Thymus (tissue), 11 donors: ENCODE results near the gene XCL1. TPM values are rescaled to one million over a fixed set of nuclear protein-coding genes. Genes with fewer than 3 reads are reported as not detected.
"Not testable (repeated sequence)": the region's sequence is repeated elsewhere in the genome, so short reads cannot be mapped to it uniquely, and the experiment has no call there.

Experiments used
- DNase-seq, 9 donors: peaks; one replicate each; pipeline ENCODE4 v3.0.0-alpha.2; 2013; ENCODE audit warnings: low spot score in 9 of 9, low read depth in 6 of 9, missing footprints in 1 of 9
- H3K27ac ChIP-seq, 2 donors: one replicate each; pipeline ENCODE4 v1.5.1; 2013; ENCODE audit warnings: control low read depth in 1 of 2, low read depth in 1 of 2, low read length in 1 of 2, mild to moderate bottlenecking in 1 of 2, moderate library complexity in 1 of 2
- H3K27me3 ChIP-seq, 2 donors: one replicate each; pipeline ENCODE4 v1.5.1; 2013; ENCODE audit warnings: low read length in 1 of 2; ENCODE audit not compliant: control insufficient read depth in 2 of 2, insufficient read depth in 1 of 2
- H3K36me3 ChIP-seq, 2 donors: one replicate each; pipeline ENCODE4 v1.5.1; 2013; ENCODE audit warnings: low read length in 1 of 2, mild to moderate bottlenecking in 1 of 2, moderate library complexity in 1 of 2; ENCODE audit not compliant: control insufficient read depth in 2 of 2, insufficient read depth in 2 of 2
- H3K4me1 ChIP-seq, 2 donors: one replicate each; pipeline ENCODE4 v1.5.1; 2013; ENCODE audit warnings: low read length in 2 of 2; ENCODE audit not compliant: control insufficient read depth in 2 of 2, insufficient read depth in 2 of 2
- H3K4me3 ChIP-seq, 2 donors: one replicate each; pipeline ENCODE4 v1.5.1; 2013; ENCODE audit warnings: low read length in 2 of 2, control low read depth in 1 of 2, mild to moderate bottlenecking in 1 of 2
- H3K9me3 ChIP-seq, 2 donors: one replicate each; pipeline ENCODE4 v1.5.1; 2013; ENCODE audit warnings: low read length in 1 of 2, mild to moderate bottlenecking in 1 of 2; ENCODE audit not compliant: control insufficient read depth in 2 of 2, insufficient read depth in 1 of 2
- WGBS: extraction: QIAGEN DNeasy Blood & Tissue Kit; methylation state at CpG from one replicate; pipeline ENCODE4 v1.1.7; 2013; 5-methylcytosine and 5-hydroxymethylcytosine counted together
- polyA plus RNA-seq: library from polyadenylated mRNA; stranded (reverse); fragments of 200-250 nt; gene quantifications from one replicate; pipeline ENCODE4 v1.2.3, GENCODE V29; 2013
- total RNA-seq: library from RNA; stranded (reverse); fragments of 120-200 nt; gene quantifications from one replicate; pipeline ENCODE4 v1.2.4, GENCODE V29; 2013
- donor health status: healthy.

XCL1 gene
- total and polyA plus RNA-seq, 2 donors, result 4.9 to 10.7 TPM

- DNase-seq, result no peak
- Histone ChIP-seq H3K9me3 (no peaks in the 10 kb centered on the region), H3K4me1 (peaks cover 0 to 3% of the 10 kb centered on the region in 2 donors), H3K36me3 (no peaks in the 10 kb centered on the region), H3K27me3 (no peaks in the 10 kb centered on the region), H3K4me3 (no peak overlapping the region), H3K27ac (no peak overlapping the region)
Observed at GRCh38 chr1:168556647-168557046, 19.8 kb upstream of the XCL1 start.

- Histone ChIP-seq H3K9me3 (no peaks in the 10 kb centered on the region), H3K4me1 (no peaks in the 10 kb centered on the region), H3K27ac (no peak overlapping the region), H3K36me3 (no peaks in the 10 kb centered on the region), H3K27me3 (no peaks in the 10 kb centered on the region), H3K4me3 (no peak overlapping the region)
- DNase-seq, result no peak
Observed at GRCh38 chr1:168560370-168560769, 16.0 kb upstream of the XCL1 start.

GRCh38 chr1:168561989-168562388, 14.4 kb upstream of the XCL1 start:
- no peak overlapping the region for H3K27ac ChIP-seq

GRCh38 chr1:168565825-168566224, 10.6 kb upstream of the XCL1 start:
- 34% methylated on average over 4 of the region's 4 CpGs for WGBS
- H3K9me3 ChIP-seq, result no peaks in the 10 kb centered on the region
- no peaks in the 10 kb centered on the region for H3K4me1 ChIP-seq
- H3K4me3 ChIP-seq, result no peak overlapping the region
- no peak for DNase-seq
- H3K36me3 ChIP-seq, result no peaks in the 10 kb centered on the region
- no peak overlapping the region for H3K27ac ChIP-seq
- H3K27me3 ChIP-seq, result no peaks in the 10 kb centered on the region

More at GRCh38 chr1:168561989-168562388, 14.4 kb upstream of the XCL1 start:
- Histone ChIP-seq H3K27me3 (no peaks in the 10 kb centered on the region), H3K36me3 (no peaks in the 10 kb centered on the region), H3K4me3 (no peak overlapping the region), H3K9me3 (no peaks in the 10 kb centered on the region), H3K4me1 (no peaks in the 10 kb centered on the region)
- no peak for DNase-seq
- WGBS, result 70% methylated on average over 2 of the region's 2 CpGs

GRCh38 chr1:168567007-168567406, 9.4 kb upstream of the XCL1 start:
- 100% methylated on average over 1 of the region's 1 CpG for WGBS
- Histone ChIP-seq H3K4me1 (no peaks in the 10 kb centered on the region), H3K4me3 (no peak overlapping the region), H3K36me3 (no peaks in the 10 kb centered on the region), H3K9me3 (no peaks in the 10 kb centered on the region), H3K27me3 (no peaks in the 10 kb centered on the region), H3K27ac (no peak overlapping the region)
- no peak for DNase-seq

GRCh38 chr1:168567568-168567967, 8.8 kb upstream of the XCL1 start:
- no peak for DNase-seq
- H3K36me3 ChIP-seq, result no peaks in the 10 kb centered on the region
- no peaks in the 10 kb centered on the region for H3K27me3 ChIP-seq
- 98% methylated on average over 3 of the region's 3 CpGs for WGBS
- no peaks in the 10 kb centered on the region for H3K4me1 ChIP-seq
- H3K4me3 ChIP-seq, result no peak overlapping the region
- H3K27ac ChIP-seq, result no peak overlapping the region
- H3K9me3 ChIP-seq, result no peaks in the 10 kb centered on the region

GRCh38 chr1:168568346-168568745, 8.1 kb upstream of the XCL1 start:
- Histone ChIP-seq H3K9me3 (no peaks in the 10 kb centered on the region), H3K27me3 (no peaks in the 10 kb centered on the region), H3K27ac (no peak overlapping the region), H3K36me3 (no peaks in the 10 kb centered on the region), H3K4me3 (no peak overlapping the region), H3K4me1 (no peaks in the 10 kb centered on the region)
- DNase-seq, result no peak
- WGBS, result 96% methylated on average over 1 of the region's 1 CpG

GRCh38 chr1:168570652-168571051, 5.8 kb upstream of the XCL1 start:
- H3K27me3 ChIP-seq, result no peaks in the 10 kb centered on the region
- H3K4me3 ChIP-seq, result no peak overlapping the region
- no peaks in the 10 kb centered on the region for H3K4me1 ChIP-seq
- no peaks in the 10 kb centered on the region for H3K9me3 ChIP-seq
- DNase-seq, result no peak
- no peak overlapping the region for H3K27ac ChIP-seq
- no peaks in the 10 kb centered on the region for H3K36me3 ChIP-seq
- WGBS, result 66% methylated on average over 3 of the region's 3 CpGs

- no peaks in the 10 kb centered on the region for H3K27me3 ChIP-seq
- 96% methylated on average over 3 of the region's 3 CpGs for WGBS
- no peaks in the 10 kb centered on the region for H3K36me3 ChIP-seq
- H3K9me3 ChIP-seq, result no peaks in the 10 kb centered on the region
- no peaks in the 10 kb centered on the region for H3K4me1 ChIP-seq
- H3K4me3 ChIP-seq, result no peak overlapping the region
- DNase-seq, result no peak
- H3K27ac ChIP-seq, result no peak overlapping the region
Observed at GRCh38 chr1:168572633-168573032, 3.8 kb upstream of the XCL1 start.

GRCh38 chr1:168574234-168574633, 2.2 kb upstream of the XCL1 start:
- H3K27me3 ChIP-seq, H3K4me3 ChIP-seq, H3K9me3 ChIP-seq, H3K27ac ChIP-seq, H3K36me3 ChIP-seq, H3K4me1 ChIP-seq: not testable (repeated sequence)
- DNase-seq, result peak in 3 of 9 donors; percentile 5 to 41 (median 8)
- 21% methylated on average over 3 of the region's 4 CpGs for WGBS
